AG20443 (cell line): ENCODE data around the gene ZNF391.
A peak's percentile ranks its signal among the peaks of the same experiment; 100 is the strongest.
"Not testable (repeated sequence)": the region's sequence is repeated elsewhere in the genome, so short reads cannot be mapped to it uniquely, and the experiment has no call there.

Experiments
- DNase-seq: peaks from one replicate; pipeline ENCODE4 v3.0.0; 2012; ENCODE audit warnings: low spot score, mixed read lengths

The ZNF391 gene

GRCh38 chr6:27388293-27389197 lies at the start of gene ZNF391:
TSS of gene ZNF391 (plus strand) at chr6:27388759. CDS start at chr6:27400371, 11,612 bp downstream.
- DNase-seq: peak; percentile 93

GRCh38 chr6:27352850-27353249 lies 35.7 kb upstream of the ZNF391 start:
- no peak for DNase-seq

GRCh38 chr6:27358786-27359185 lies 29.8 kb upstream of the ZNF391 start:
- DNase-seq: no peak

GRCh38 chr6:27359231-27359630 lies 29.3 kb upstream of the ZNF391 start:
- no peak for DNase-seq

GRCh38 chr6:27368202-27368601 lies 20.4 kb upstream of the ZNF391 start:
- DNase-seq: no peak

- no peak for DNase-seq
These were observed 18.2 kb upstream of the ZNF391 start for GRCh38 chr6:27370391-27370790.

GRCh38 chr6:27374824-27375612 lies 13.5 kb upstream of the ZNF391 start:
- DNase-seq: peak; percentile 86

GRCh38 chr6:27375613-27376079 lies 12.9 kb upstream of the ZNF391 start:
- no peak for DNase-seq

- DNase-seq: not testable (repeated sequence)
These were observed 10.2 kb upstream of the ZNF391 start for GRCh38 chr6:27378406-27378805.

- not testable (repeated sequence) for DNase-seq
These were observed 7.6 kb upstream of the ZNF391 start for GRCh38 chr6:27381001-27381400.

GRCh38 chr6:27383011-27383410 lies 5.5 kb upstream of the ZNF391 start:
- DNase-seq: no peak

GRCh38 chr6:27383481-27383880 lies 5.1 kb upstream of the ZNF391 start:
- DNase-seq: no peak

GRCh38 chr6:27392623-27393022 lies 4.1 kb downstream of the ZNF391 start:
- DNase-seq: no peak

- no peak for DNase-seq
These were observed 5.5 kb downstream of the ZNF391 start for GRCh38 chr6:27394073-27394472.

GRCh38 chr6:27400877-27401642 lies 12.5 kb downstream of the ZNF391 start:
- DNase-seq: no peak

- no peak for DNase-seq
These were observed 17.5 kb downstream of the ZNF391 start for GRCh38 chr6:27406085-27406484.

GRCh38 chr6:27407153-27407814 lies 18.7 kb downstream of the ZNF391 start:
- no peak for DNase-seq

GRCh38 chr6:27414300-27414699 lies 25.7 kb downstream of the ZNF391 start:
- no peak for DNase-seq

- no peak for DNase-seq
These were observed 26.4 kb downstream of the ZNF391 start for GRCh38 chr6:27414996-27415395.

GRCh38 chr6:27415898-27416297 lies 27.3 kb downstream of the ZNF391 start:
- no peak for DNase-seq

- DNase-seq: no peak
These were observed 30.8 kb downstream of the ZNF391 start for GRCh38 chr6:27419363-27419762.
